A673 (cell line): ENCODE measurements around the gene ATP8B4. TPM values are rescaled to one million over a fixed set of nuclear protein-coding genes. Genes with fewer than 3 reads are reported as not detected.

Experiments
- BruUV-seq: library from RNA; stranded (reverse); fragments of 400-500 nt; replicated peaks from 2 replicates; lab custom pipeline; 2021; lab: Mats Ljungman, UMichigan
- CTCF ChIA-PET: fragments of 300-600 bp; sonication (Branson Sonifier 250); formaldehyde crosslinking; loops from one replicate; lab custom pipeline; 2022; ENCODE audit warnings: antibody characterized with exemption; lab: Charles Lee
- POLR2A ChIA-PET: fragments of 300-600 bp; sonication (Branson Sonifier 250); formaldehyde crosslinking; loops from one replicate; lab custom pipeline; 2022; ENCODE audit warnings: antibody characterized with exemption; ENCODE audit not compliant: low non-redundant PET; lab: Charles Lee
- DNase-seq: peaks from one replicate; pipeline ENCODE4 v3.0.0-alpha.2; 2015; ENCODE audit warnings: low spot score
- H3K27ac ChIP-seq: fragments of 200-600 bp; sonication (generic); 2 replicates; pipeline ENCODE4 v1.5.1; 2016; ENCODE audit warnings: mixed run types, low read depth, mild to moderate bottlenecking, mixed read lengths, antibody characterized with exemption, low read length; ENCODE audit not compliant: poor library complexity, severe bottlenecking
- H3K27me3 ChIP-seq: fragments of 200-600 bp; sonication (generic); replicated peaks from 2 replicates; pipeline ENCODE4 v1.6.1; 2017; ENCODE audit warnings: mixed run types, low read depth, mild to moderate bottlenecking, mixed read lengths, antibody characterized with exemption, low read length; ENCODE audit not compliant: insufficient read depth, poor library complexity
- H3K36me3 ChIP-seq: fragments of 200-600 bp; sonication (generic); 2 replicates; pipeline ENCODE4 v1.6.1; 2016; ENCODE audit warnings: mixed run types, mild to moderate bottlenecking, mixed read lengths, antibody characterized with exemption, low read length; ENCODE audit not compliant: insufficient read depth, poor library complexity, severe bottlenecking
- H3K4me1 ChIP-seq: fragments of 200-600 bp; sonication (generic); 2 replicates; pipeline ENCODE4 v1.6.1; 2017; ENCODE audit warnings: mixed run types, mild to moderate bottlenecking, mixed read lengths, antibody characterized with exemption, low read length; ENCODE audit not compliant: insufficient read depth, poor library complexity, severe bottlenecking
- H3K4me3 ChIP-seq: fragments of 200-600 bp; sonication (generic); 2 replicates; pipeline ENCODE4 v1.5.1; 2016; ENCODE audit warnings: low read depth, mixed run types, mild to moderate bottlenecking, mixed read lengths, low read length; ENCODE audit not compliant: poor library complexity, severe bottlenecking
- H3K9me3 ChIP-seq: fragments of 200-600 bp; sonication (generic); 2 replicates; pipeline ENCODE4 v1.6.1; 2016; ENCODE audit warnings: mixed run types, low read depth, mild to moderate bottlenecking, mixed read lengths, antibody characterized with exemption, low read length; ENCODE audit not compliant: poor library complexity, severe bottlenecking
- EZH2 ChIP-seq: fragments of 200-600 bp; sonication (generic); IDR thresholded peaks from 2 replicates; pipeline ENCODE4 v1.6.1; 2017; ENCODE audit warnings: borderline replicate concordance, low read depth, mild to moderate bottlenecking, mixed read lengths, antibody characterized with exemption, low read length; ENCODE audit not compliant: poor library complexity, severe bottlenecking
- intact Hi-C: fragments of 100-400 bp; cut with micrococcal nuclease; formaldehyde crosslinking; loops from one replicate; pipeline ENCODE4 v1.10.0; 2022; ENCODE audit not compliant: unreplicated experiment
- total RNA-seq: library from RNA; stranded (reverse); gene quantifications from 2 replicates; pipeline ENCODE4 v1.2.3, GENCODE V29; 2021
- TF ChIP-seq, protein P1 (sequence below): fragments of 300-800, 200-600 bp; sonication (generic); conservative IDR thresholded peaks from 2 replicates; pipeline ENCODE4 v1.5.1; 2017; ENCODE audit warnings: low read depth, mild to moderate bottlenecking, antibody characterized with exemption, low read length, moderate library complexity, mixed read lengths

The ATP8B4 gene
- total RNA-seq, 1 experiment from 2014 or later = 0.30 TPM

DNA sequence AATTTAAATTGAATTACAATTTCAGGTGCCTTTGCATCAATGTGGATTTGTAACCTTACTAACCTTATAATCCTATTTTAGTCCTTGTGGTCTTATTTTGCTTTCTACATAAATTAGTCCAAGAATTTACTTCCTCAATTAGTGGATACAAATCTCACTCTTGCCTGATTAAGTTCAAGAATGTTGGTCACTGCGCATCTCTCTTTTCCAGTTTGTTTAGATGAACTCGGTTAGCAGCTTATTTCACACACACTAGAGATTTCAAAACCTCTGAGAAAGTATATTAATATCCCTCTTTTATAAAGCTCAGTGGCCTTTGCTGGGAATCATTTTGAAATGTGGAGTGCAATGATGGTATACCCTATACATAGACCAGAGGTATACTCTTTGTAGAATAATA is 254.8 kb downstream of the ATP8B4 start:
- ChIA-PET CTCF (no interaction called here), POLR2A (no interaction called here)
- intact Hi-C loops = no loop called here
- no peaks in the 10 kb centered on the region for H3K9me3 ChIP-seq
- H3K36me3 ChIP-seq = no peaks in the 10 kb centered on the region
- H3K4me3 ChIP-seq = no peak overlapping the region
- TF ChIP-seq, protein P1, sequence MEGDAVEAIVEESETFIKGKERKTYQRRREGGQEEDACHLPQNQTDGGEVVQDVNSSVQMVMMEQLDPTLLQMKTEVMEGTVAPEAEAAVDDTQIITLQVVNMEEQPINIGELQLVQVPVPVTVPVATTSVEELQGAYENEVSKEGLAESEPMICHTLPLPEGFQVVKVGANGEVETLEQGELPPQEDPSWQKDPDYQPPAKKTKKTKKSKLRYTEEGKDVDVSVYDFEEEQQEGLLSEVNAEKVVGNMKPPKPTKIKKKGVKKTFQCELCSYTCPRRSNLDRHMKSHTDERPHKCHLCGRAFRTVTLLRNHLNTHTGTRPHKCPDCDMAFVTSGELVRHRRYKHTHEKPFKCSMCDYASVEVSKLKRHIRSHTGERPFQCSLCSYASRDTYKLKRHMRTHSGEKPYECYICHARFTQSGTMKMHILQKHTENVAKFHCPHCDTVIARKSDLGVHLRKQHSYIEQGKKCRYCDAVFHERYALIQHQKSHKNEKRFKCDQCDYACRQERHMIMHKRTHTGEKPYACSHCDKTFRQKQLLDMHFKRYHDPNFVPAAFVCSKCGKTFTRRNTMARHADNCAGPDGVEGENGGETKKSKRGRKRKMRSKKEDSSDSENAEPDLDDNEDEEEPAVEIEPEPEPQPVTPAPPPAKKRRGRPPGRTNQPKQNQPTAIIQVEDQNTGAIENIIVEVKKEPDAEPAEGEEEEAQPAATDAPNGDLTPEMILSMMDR = no peak
- no peak for TF ChIP-seq EZH2
- H3K4me1 ChIP-seq = no peaks in the 10 kb centered on the region
- BruUV-seq = no TSS peak
- H3K27me3 ChIP-seq = peaks cover 8% of the 10 kb centered on the region
- no peak overlapping the region for H3K27ac ChIP-seq
- no peak for DNase-seq

DNA sequence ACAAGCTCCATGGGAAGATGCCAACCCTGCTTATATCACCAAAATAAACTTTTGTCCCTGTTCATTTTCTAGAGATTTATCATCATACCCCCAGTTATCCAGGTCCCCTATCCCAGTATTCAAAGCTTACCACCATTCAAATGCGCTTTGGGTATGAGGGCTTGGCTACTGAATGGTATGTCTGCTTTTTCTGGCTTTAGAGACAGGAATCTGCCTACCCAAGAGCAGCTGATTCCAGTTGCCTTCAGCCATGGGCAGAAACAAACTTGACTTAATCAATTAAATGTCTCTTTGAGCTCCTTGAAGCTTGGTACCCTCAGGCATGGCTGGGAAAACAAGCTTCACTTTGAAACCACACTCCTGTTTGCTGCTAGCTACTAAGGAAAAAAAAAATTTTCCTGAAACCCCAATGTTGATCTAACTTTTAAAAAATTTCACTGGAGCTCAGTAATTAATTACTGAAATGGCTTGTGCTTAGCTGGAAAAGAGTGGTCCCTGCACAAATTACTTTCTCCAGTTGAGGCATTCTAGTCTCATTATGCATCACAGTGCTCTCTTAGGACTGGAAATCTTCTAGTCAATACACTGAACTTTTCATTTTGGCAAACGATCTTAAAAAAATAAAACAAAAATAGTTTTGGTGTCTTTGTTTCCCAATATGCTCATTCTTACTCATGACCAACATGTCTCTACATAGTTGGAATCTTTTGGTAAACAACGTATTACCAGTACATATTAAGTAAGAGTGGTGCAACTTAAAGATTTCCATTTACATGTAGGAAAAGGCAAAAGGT is 255.4 kb downstream of the ATP8B4 start:
- Histone ChIP-seq H3K4me1 (no peaks in the 10 kb centered on the region), H3K27ac (no peak overlapping the region), H3K27me3 (peaks cover 8% of the 10 kb centered on the region), H3K9me3 (no peaks in the 10 kb centered on the region), H3K36me3 (no peaks in the 10 kb centered on the region), H3K4me3 (no peak overlapping the region)
- DNase-seq = no peak
- POLR2A ChIA-PET = no interaction called here
- BruUV-seq = no TSS peak
- CTCF ChIA-PET = no interaction called here
- intact Hi-C loops = no loop called here
- no peak for TF ChIP-seq EZH2
- TF ChIP-seq, protein P1 = no peak

DNA sequence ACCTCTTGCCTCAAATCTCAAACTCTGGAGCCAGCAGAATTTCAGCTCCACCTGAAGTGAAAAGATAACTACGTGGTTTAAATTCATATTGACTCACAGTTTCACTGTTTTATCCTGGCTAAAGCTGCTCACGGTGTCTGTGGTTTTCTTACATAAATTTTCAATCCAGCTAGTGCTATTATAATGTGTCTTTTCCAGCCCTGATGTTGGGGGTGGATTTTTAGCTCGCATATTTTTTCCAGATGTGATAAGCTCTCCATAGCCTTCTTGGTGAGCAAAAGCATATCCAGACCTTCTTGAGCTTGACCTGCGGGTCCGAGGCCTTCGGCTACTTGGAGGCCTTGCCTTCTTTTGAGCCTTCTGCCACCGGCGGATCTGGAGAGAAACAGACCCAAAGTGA is 258.9 kb downstream of the ATP8B4 start:
- no TSS peak for BruUV-seq
- Histone ChIP-seq H3K9me3 (no peaks in the 10 kb centered on the region), H3K27ac (no peak overlapping the region), H3K4me1 (no peaks in the 10 kb centered on the region), H3K27me3 (peaks cover 4% of the 10 kb centered on the region), H3K4me3 (no peak overlapping the region), H3K36me3 (no peaks in the 10 kb centered on the region)
- intact Hi-C loops = no loop called here
- ChIA-PET CTCF (no interaction called here), POLR2A (no interaction called here)
- no peak for TF ChIP-seq EZH2
- TF ChIP-seq, protein P1 = no peak
- DNase-seq = no peak
